Effector memory CD4-positive, alpha-beta T cell (primary cell): ENCODE results near the gene GRID1.

Experiments
- DNase-seq, 3 donors: peaks; one replicate each; pipeline ENCODE4 v3.0.0-alpha.2; 2020
- H3K27ac ChIP-seq: 2 replicates; pipeline ENCODE4 v1.7.0; 2013; ENCODE audit warnings: mild to moderate bottlenecking, low read length, moderate library complexity; ENCODE audit not compliant: insufficient read depth, poor library complexity, severe bottlenecking
- H3K27me3 ChIP-seq: replicated peaks from 2 replicates; pipeline ENCODE4 v1.7.0; 2013; ENCODE audit warnings: mild to moderate bottlenecking, low read length; ENCODE audit not compliant: insufficient read depth, control insufficient read depth, poor library complexity, severe bottlenecking
- H3K36me3 ChIP-seq: 2 replicates; pipeline ENCODE4 v1.7.0; 2013; ENCODE audit warnings: mild to moderate bottlenecking, low read length, moderate library complexity; ENCODE audit not compliant: control insufficient read depth, insufficient read depth
- H3K4me1 ChIP-seq: 2 replicates; pipeline ENCODE4 v1.7.0; 2013; ENCODE audit warnings: low read length, mild to moderate bottlenecking; ENCODE audit not compliant: control insufficient read depth, insufficient read depth, poor library complexity, severe bottlenecking
- H3K4me3 ChIP-seq: 2 replicates; pipeline ENCODE4 v1.7.0; 2013; ENCODE audit warnings: low read length, low read depth, mild to moderate bottlenecking; ENCODE audit not compliant: insufficient read depth, poor library complexity, severe bottlenecking
- H3K9me3 ChIP-seq: 2 replicates; pipeline ENCODE4 v1.7.0; 2013; ENCODE audit warnings: mild to moderate bottlenecking, low read length, moderate library complexity; ENCODE audit not compliant: control insufficient read depth

GRID1 gene

DNA sequence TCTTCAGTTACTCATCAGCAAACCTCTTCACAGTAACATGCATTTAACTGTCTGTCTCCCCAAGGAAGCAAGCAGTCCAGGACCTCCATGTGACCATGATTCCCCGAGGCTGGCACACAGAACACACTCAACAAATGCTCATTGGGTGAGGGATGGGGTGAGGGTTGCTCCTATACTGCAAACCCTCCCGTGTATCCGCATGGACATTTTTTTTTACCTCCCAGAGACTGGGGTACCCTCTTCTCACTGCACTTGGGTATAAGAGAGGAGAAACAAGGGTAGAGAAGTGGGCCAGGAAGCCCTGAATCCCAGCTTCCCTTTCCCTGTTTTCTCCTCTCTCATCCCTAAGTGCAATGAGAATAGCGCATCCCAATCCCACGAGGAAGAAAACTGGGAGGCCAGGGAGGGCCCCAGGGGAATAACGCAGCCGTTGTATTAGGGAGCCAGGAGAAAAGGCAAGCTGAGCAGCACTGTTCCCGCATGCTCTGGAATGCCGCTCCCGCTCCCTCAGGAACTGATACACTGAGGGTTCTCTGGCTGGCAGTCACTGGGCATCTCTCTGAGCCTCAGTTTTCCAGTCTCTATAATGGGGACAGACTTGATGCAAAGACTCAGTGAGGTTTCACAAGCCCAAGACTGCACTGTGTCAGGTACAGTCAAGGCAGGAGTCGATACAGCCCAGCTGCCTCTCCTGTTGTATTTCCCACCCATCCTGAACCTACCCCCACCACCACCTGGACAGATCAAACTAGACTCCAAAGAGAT lies 134.6 kb downstream of the GRID1 start:
- H3K4me1 ChIP-seq: no peaks in the 10 kb centered on the region
- no peak overlapping the region for H3K27ac ChIP-seq
- H3K9me3 ChIP-seq: no peaks in the 10 kb centered on the region
- H3K4me3 ChIP-seq: no peak overlapping the region
- no peaks in the 10 kb centered on the region for H3K36me3 ChIP-seq
- no peaks in the 10 kb centered on the region for H3K27me3 ChIP-seq
- no peak for DNase-seq

- H3K27ac ChIP-seq: no peak overlapping the region
- H3K4me3 ChIP-seq: no peak overlapping the region
- no peak for DNase-seq
Measured at GRCh38 chr10:86230557-86231180, 135.9 kb downstream of the GRID1 start.

GRCh38 chr10:86229811-86230556 lies 136.6 kb downstream of the GRID1 start:
- H3K4me1 ChIP-seq: no peaks in the 10 kb centered on the region

More at GRCh38 chr10:86230557-86231180, 135.9 kb downstream of the GRID1 start:
- Histone ChIP-seq H3K27me3 (no peaks in the 10 kb centered on the region), H3K9me3 (no peaks in the 10 kb centered on the region), H3K36me3 (no peaks in the 10 kb centered on the region), H3K4me1 (no peaks in the 10 kb centered on the region)

GRCh38 chr10:86229376-86229775 lies 137.2 kb downstream of the GRID1 start:
- no peak for DNase-seq
- Histone ChIP-seq H3K27ac (no peak overlapping the region), H3K4me3 (no peak overlapping the region), H3K36me3 (no peaks in the 10 kb centered on the region), H3K9me3 (no peaks in the 10 kb centered on the region), H3K4me1 (no peaks in the 10 kb centered on the region), H3K27me3 (no peaks in the 10 kb centered on the region)

More at GRCh38 chr10:86229811-86230556, 136.6 kb downstream of the GRID1 start:
- DNase-seq: no peak
- Histone ChIP-seq H3K4me3 (no peak overlapping the region), H3K27me3 (no peaks in the 10 kb centered on the region), H3K27ac (no peak overlapping the region), H3K9me3 (no peaks in the 10 kb centered on the region), H3K36me3 (no peaks in the 10 kb centered on the region)

DNA sequence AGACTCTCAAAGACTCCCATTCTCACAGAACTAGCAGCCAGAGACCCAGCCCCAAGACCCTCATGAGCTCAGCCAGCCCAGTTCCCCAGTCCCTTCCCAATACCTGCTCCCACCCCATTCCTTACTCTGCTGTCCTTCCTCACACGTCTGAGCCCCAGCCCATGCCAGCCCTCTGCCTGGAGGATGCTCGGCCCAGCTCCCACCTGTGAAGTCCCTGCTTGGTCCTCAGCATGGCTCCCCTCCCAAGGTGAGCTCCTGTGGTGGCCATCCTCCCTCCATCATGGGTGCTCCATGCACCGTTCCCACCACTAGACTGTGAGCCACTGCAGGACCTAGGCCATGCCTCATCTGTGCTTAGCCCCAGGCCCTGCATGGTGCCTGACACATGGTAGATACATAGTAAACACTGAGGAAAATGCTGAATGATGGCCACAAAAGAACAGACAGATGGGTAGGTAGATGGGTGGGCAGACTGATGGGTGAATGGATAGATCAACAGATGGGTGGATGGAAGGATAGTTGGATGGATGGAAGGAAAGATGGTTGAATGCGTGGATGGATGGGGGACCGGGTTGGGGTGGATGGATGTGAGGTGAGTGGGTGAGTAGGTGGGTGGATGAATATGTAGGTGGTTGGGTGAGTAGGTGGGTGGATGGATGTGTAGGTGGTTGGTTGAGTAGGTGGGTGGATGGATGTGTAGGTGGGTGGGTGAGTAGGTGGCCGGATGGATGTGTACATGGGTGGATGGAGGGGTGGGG lies 138.9 kb downstream of the GRID1 start:
- H3K27ac ChIP-seq: no peak overlapping the region
- DNase-seq: no peak

DNA sequence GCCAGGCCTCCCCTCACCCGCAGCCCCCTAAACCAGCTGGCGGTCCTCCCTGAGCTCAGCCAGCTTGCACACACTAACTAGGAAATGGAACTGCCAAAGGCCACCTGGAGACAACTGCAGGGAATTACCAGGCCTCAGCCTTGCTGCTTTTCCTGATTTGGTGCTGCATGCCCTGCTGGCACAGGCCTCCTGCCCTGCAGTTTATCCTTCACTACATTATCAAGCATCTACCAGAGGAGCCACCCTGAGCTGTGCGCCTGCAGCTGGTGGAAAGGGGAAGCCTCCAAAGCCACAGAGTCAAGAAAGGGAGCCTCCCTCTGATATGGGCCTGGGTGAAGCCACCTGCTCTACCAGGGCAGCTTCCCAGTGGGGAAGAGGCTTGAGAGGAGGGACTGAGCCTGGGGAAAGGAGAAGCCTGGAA lies 139.8 kb downstream of the GRID1 start:
- Histone ChIP-seq H3K36me3 (no peaks in the 10 kb centered on the region), H3K4me1 (no peaks in the 10 kb centered on the region), H3K27ac (no peak overlapping the region), H3K27me3 (no peaks in the 10 kb centered on the region), H3K9me3 (no peaks in the 10 kb centered on the region), H3K4me3 (no peak overlapping the region)
- DNase-seq: no peak

More for the DNA sequence above, 138.9 kb downstream of the GRID1 start:
- Histone ChIP-seq H3K4me1 (no peaks in the 10 kb centered on the region), H3K4me3 (no peak overlapping the region), H3K9me3 (no peaks in the 10 kb centered on the region), H3K27me3 (no peaks in the 10 kb centered on the region), H3K36me3 (no peaks in the 10 kb centered on the region)

DNA sequence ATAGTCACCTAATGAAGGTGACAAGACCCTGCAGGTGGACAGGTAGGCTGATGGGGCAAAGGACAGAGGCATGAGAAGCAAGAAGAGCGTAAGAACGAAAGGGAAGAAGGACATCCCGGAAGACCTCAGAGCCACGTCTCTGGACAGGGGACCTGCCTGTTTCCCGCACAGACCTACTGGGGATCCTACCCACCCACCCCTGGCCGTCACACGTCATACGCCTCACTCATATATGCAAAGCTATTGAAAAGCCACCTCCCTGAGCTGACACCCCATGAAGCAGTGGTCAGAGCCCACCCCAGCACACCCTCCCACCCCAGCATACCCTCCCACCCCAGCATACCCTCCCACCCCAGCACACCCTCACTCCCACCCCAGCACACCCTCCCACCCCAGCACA lies 140.6 kb downstream of the GRID1 start:
- H3K9me3 ChIP-seq: no peaks in the 10 kb centered on the region
- H3K27ac ChIP-seq: no peak overlapping the region
- no peak overlapping the region for H3K4me3 ChIP-seq
- no peaks in the 10 kb centered on the region for H3K27me3 ChIP-seq
- no peaks in the 10 kb centered on the region for H3K36me3 ChIP-seq
- DNase-seq: no peak
- H3K4me1 ChIP-seq: no peaks in the 10 kb centered on the region

GRCh38 chr10:86225103-86225782 lies 141.4 kb downstream of the GRID1 start:
- no peak overlapping the region for H3K27ac ChIP-seq
- H3K9me3 ChIP-seq: no peaks in the 10 kb centered on the region
- DNase-seq: no peak
- H3K36me3 ChIP-seq: no peaks in the 10 kb centered on the region
- no peak overlapping the region for H3K4me3 ChIP-seq
- H3K4me1 ChIP-seq: no peaks in the 10 kb centered on the region
- no peaks in the 10 kb centered on the region for H3K27me3 ChIP-seq

- no peak for DNase-seq
- H3K27ac ChIP-seq: no peak overlapping the region
- no peaks in the 10 kb centered on the region for H3K9me3 ChIP-seq
- no peak overlapping the region for H3K4me3 ChIP-seq
- H3K27me3 ChIP-seq: no peaks in the 10 kb centered on the region
- H3K36me3 ChIP-seq: no peaks in the 10 kb centered on the region
- H3K4me1 ChIP-seq: no peaks in the 10 kb centered on the region
Measured at GRCh38 chr10:86224354-86225102, 142.1 kb downstream of the GRID1 start.
